K562 (cell line): ENCODE data around the gene PRR29. TPM values are rescaled to one million over a fixed set of nuclear protein-coding genes. Genes with fewer than 3 reads are reported as not detected.

Experiments used
- ATF4 ChIP-seq: fragments of 450-650 bp; formaldehyde crosslinking; IDR thresholded peaks from 2 replicates; pipeline ENCODE4 v1.4.0; 2022; ENCODE audit warnings: mild to moderate bottlenecking, moderate library complexity
- CTBP1 ChIP-seq: fragments of 450-650 bp; IDR thresholded peaks from 2 replicates; pipeline ENCODE4 v1.6.1; 2016; ENCODE audit warnings: borderline replicate concordance
- CXXC5 ChIP-seq: fragments of 250-450 bp; sonication (Bioruptor Pico); IDR thresholded peaks from 2 replicates; pipeline ENCODE4 v1.8.0; 2022; ENCODE audit warnings: inconsistent platforms, mild to moderate bottlenecking, moderate library complexity
- EGR1 ChIP-seq: fragments of 450-650 bp; conservative IDR thresholded peaks from 2 replicates; pipeline ENCODE4 v1.6.1; 2017; ENCODE audit warnings: mild to moderate bottlenecking
- FOXA3 ChIP-seq, 2 experiments: fragments of 450-650 bp in 1 of 2; sonication (generic) in 1 of 2; formaldehyde crosslinking; IDR thresholded peaks in 1 of 2; conservative IDR thresholded peaks in 1 of 2; 2 replicates each; pipeline versions ENCODE4 v1.4.0 to v1.8.0; 2020 to 2022; ENCODE audit warnings: mild to moderate bottlenecking in 2 of 2, missing genetic modification reagents in 1 of 2
- GTF2E2 ChIP-seq: fragments of 200-800 bp; sonication (Bioruptor generic); IDR thresholded peaks from 2 replicates; pipeline ENCODE4 v1.6.1; 2016; ENCODE audit warnings: missing genetic modification characterization, missing compliant biosample characterization
- JUND ChIP-seq, 2 experiments: IDR thresholded peaks; 2 replicates in 1 of 2; 3 replicates in 1 of 2; pipeline ENCODE4 v1.6.1; 2011; ENCODE audit warnings: borderline replicate concordance in 2 of 2, low read depth in 2 of 2, low read length in 2 of 2, improper control_type of control experiment in 1 of 2, missing biosample characterization in 1 of 2, missing genetic modification characterization in 1 of 2, missing genetic modification reagents in 1 of 2
- L3MBTL2 ChIP-seq: fragments of 450-650 bp; IDR thresholded peaks from 2 replicates; pipeline ENCODE4 v1.6.1; 2016; ENCODE audit warnings: mild to moderate bottlenecking, moderate library complexity
- MAFG ChIP-seq: fragments of 450-650 bp; conservative IDR thresholded peaks from 2 replicates; pipeline ENCODE4 v1.6.1; 2016; ENCODE audit warnings: missing genetic modification characterization, missing compliant biosample characterization
- NR2C2 ChIP-seq, 2 experiments: fragments of 200-800 bp in 1 of 2; sonication (Bioruptor generic) in 1 of 2; sonication (generic) in 1 of 2; formaldehyde crosslinking in 1 of 2; IDR thresholded peaks; 2 replicates each; pipeline versions ENCODE4 v1.6.1 to v1.8.0; 2016 to 2022; ENCODE audit warnings: mild to moderate bottlenecking in 1 of 2, missing compliant biosample characterization in 1 of 2, missing genetic modification characterization in 1 of 2, missing genetic modification reagents in 1 of 2
- PHF8 ChIP-seq: fragments of 200-600 bp; sonication (generic); IDR thresholded peaks from 2 replicates; pipeline ENCODE4 v1.6.1; 2012; ENCODE audit warnings: mixed run types, mild to moderate bottlenecking, inconsistent platforms, low read length, moderate library complexity, borderline replicate concordance
- PHTF2 ChIP-seq: fragments of 250-450 bp; sonication (Bioruptor Pico); IDR thresholded peaks from 2 replicates; pipeline ENCODE4 v1.5.0; 2021; ENCODE audit warnings: mild to moderate bottlenecking
- RBFOX2 ChIP-seq: fragments of 200-400 bp; formaldehyde crosslinking; IDR thresholded peaks from 2 replicates; pipeline ENCODE4 v1.6.1; 2017; ENCODE audit warnings: low read depth, mild to moderate bottlenecking, low read length, moderate library complexity
- RUNX1 ChIP-seq: sonication (generic); IDR thresholded peaks from 2 replicates; pipeline ENCODE4 v1.6.1; 2016; ENCODE audit warnings: antibody characterized with exemption, low read depth
- SIN3A ChIP-seq, 2 experiments: fragments of 150-350 bp in 1 of 2; IDR thresholded peaks; 2 replicates each; pipeline ENCODE4 v1.6.1; 2011 to 2016; ENCODE audit warnings: borderline replicate concordance in 2 of 2, low read depth in 2 of 2, low read length in 2 of 2, mild to moderate bottlenecking in 2 of 2, moderate library complexity in 2 of 2; ENCODE audit not compliant: control insufficient read depth in 1 of 2
- SRSF1 ChIP-seq: fragments of 200-400 bp; formaldehyde crosslinking; IDR thresholded peaks from 2 replicates; pipeline ENCODE4 v1.6.1; 2017; ENCODE audit warnings: mild to moderate bottlenecking, low read depth, low read length, moderate library complexity
- STAT5B ChIP-seq: fragments of 250-450 bp; sonication (Bioruptor Pico); IDR thresholded peaks from 2 replicates; pipeline ENCODE4 v1.8.0; 2021; ENCODE audit warnings: mild to moderate bottlenecking, inconsistent platforms
- ZBTB7A ChIP-seq: IDR thresholded peaks from 2 replicates; pipeline ENCODE4 v1.6.1; 2011; ENCODE audit warnings: low read depth, mild to moderate bottlenecking, low read length, moderate library complexity, borderline replicate concordance; ENCODE audit not compliant: control insufficient read depth
- ZNF507 ChIP-seq: conservative IDR thresholded peaks from 2 replicates; pipeline ENCODE4 v1.6.1; 2017; ENCODE audit warnings: missing genetic modification characterization, missing compliant biosample characterization
- polyA plus RNA-seq, 8 experiments: library from polyadenylated mRNA; depleted of rRNA in 4 of 8; stranded (reverse) in 5 of 8; unstranded in 3 of 8; fragments of >200 nt; fragmentation: Nextera tagmentation in 2 of 8; fragmentation: Illumina TruSeq in 1 of 8; extraction: Ambion mirVana in 2 of 8; extraction: Trizol in 1 of 8; gene quantifications; 2 replicates each; pipeline versions ENCODE4 v1.2.1 to v1.2.3, GENCODE V29; 2011 to 2014; ENCODE audit warnings: inconsistent platforms in 1 of 8, missing spikeins in 1 of 8
- total RNA-seq, 7 experiments: library from RNA; depleted of rRNA in 6 of 7; stranded (reverse); fragments of >200 nt in 6 of 7; fragmentation: Illumina TruSeq in 2 of 7; extraction: Trizol in 2 of 7; gene quantifications; 2 replicates each; pipeline versions ENCODE4 v1.2.1 to v1.2.3, GENCODE V29; 2011 to 2021; ENCODE audit warnings: low replicate concordance in 1 of 7
- TF ChIP-seq, protein P1 (sequence below), 2 experiments: IDR thresholded peaks; 2 replicates each; pipeline ENCODE4 v1.6.1; 2011; ENCODE audit warnings: borderline replicate concordance in 1 of 2, control low read depth in 1 of 2, low read depth in 1 of 2, low read length in 1 of 2, mild to moderate bottlenecking in 1 of 2, mixed read lengths in 1 of 2, moderate library complexity in 1 of 2; ENCODE audit not compliant: insufficient read depth in 1 of 2, insufficient read length in 1 of 2, poor library complexity in 1 of 2, severe bottlenecking in 1 of 2; ENCODE audit errors: extremely low read depth in 1 of 2

The PRR29 gene
- total and polyA plus RNA-seq, 9 of the 15 experiments (the other 6 are each of a cell fraction or from before 2014, with no cell fraction given), result 0.08 to 0.58 (median 0.15) TPM; not detected in 5

- TF ChIP-seq PHTF2 (CRISPR knock-in tag), result no peak
- TF ChIP-seq JUND (IDR thresholded peaks at IDR 0.05; ENCODE audit: borderline replicate concordance, low read depth, low read length), result peak; percentile 78
- TF ChIP-seq JUND (tag; IDR thresholded peaks at IDR 0.05; ENCODE audit: borderline replicate concordance, low read depth, low read length), result no peak; the same call in 2 of the 3 replicates
- peak; percentile 49; the same call in 1 of the 2 replicates for TF ChIP-seq L3MBTL2
- TF ChIP-seq RBFOX2, result peak; percentile 50
- TF ChIP-seq ATF4 (CRISPR knock-in tag), result 0 out of 2 replicates have a peak, but pooled peaks have one; percentile 63
- TF ChIP-seq ZBTB7A, result peak; percentile 77; the same call in 1 of the 2 replicates
- no peak for TF ChIP-seq NR2C2 (CRISPR knock-in tag; IDR thresholded peaks at IDR 0.05)
- peak; percentile 54; the same call in 1 of the 2 replicates for TF ChIP-seq NR2C2 (tag; IDR thresholded peaks at IDR 0.05)
- no peak for TF ChIP-seq ZNF507
- no peak for TF ChIP-seq GTF2E2 (tag)
- TF ChIP-seq MAFG, result no peak
- TF ChIP-seq PHF8, result peak; percentile 23; the same call in 1 of the 2 replicates
- TF ChIP-seq EGR1, result no peak; the same call in 1 of the 2 replicates
- peak; percentile 59 for TF ChIP-seq CXXC5 (CRISPR knock-in tag)
- TF ChIP-seq, protein P1, sequence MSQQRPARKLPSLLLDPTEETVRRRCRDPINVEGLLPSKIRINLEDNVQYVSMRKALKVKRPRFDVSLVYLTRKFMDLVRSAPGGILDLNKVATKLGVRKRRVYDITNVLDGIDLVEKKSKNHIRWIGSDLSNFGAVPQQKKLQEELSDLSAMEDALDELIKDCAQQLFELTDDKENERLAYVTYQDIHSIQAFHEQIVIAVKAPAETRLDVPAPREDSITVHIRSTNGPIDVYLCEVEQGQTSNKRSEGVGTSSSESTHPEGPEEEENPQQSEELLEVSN (IDR thresholded peaks at IDR 0.05; ENCODE audit: borderline replicate concordance in 1 of 2, extremely low read depth in 1 of 2, insufficient read depth in 1 of 2, insufficient read length in 1 of 2, low read depth in 1 of 2, low read length in 1 of 2, poor library complexity in 1 of 2, severe bottlenecking in 1 of 2), result peak in 1 of 2 experiments; percentile 53
- TF ChIP-seq SRSF1, result no peak
- no peak for TF ChIP-seq RUNX1
- TF ChIP-seq SIN3A (IDR thresholded peaks at IDR 0.05; ENCODE audit: borderline replicate concordance in 2 of 2, control insufficient read depth in 1 of 2, low read depth in 2 of 2, low read length in 2 of 2), result 0 out of 4 replicates have a peak, but pooled peaks of 1 of the 2 experiments have one; percentile 15
- TF ChIP-seq CTBP1, result 0 out of 2 replicates have a peak, but pooled peaks have one; percentile 9
- no peak for TF ChIP-seq FOXA3 (CRISPR knock-in tag; conservative IDR thresholded peaks at IDR 0.05 in 1 of 2, IDR thresholded peaks at IDR 0.05 in 1 of 2)
- no peak for TF ChIP-seq STAT5B (CRISPR knock-in tag)
Measured at GRCh38 chr17:63961355-63962212, 36.6 kb upstream of the PRR29 start (continued).
